ENCODE results near the gene GP5.

GP5 gene

GRCh38 chr3:194434503-194434902 is 35.4 kb upstream of the GP5 start:
- no peak overlapping the region for H3K4me3 ChIP-seq
- no peaks in the 10 kb centered on the region for H3K9me3 ChIP-seq (ENCODE audit: low read depth, low read length)
- H3K36me3 ChIP-seq (ENCODE audit: insufficient read depth, low read length), result peaks cover 94% of the 10 kb centered on the region
- TF ChIP-seq EZH2 (IDR thresholded peaks at IDR 0.05) (no peak), FOXP2 (optimal IDR thresholded peaks at IDR 0.05; ENCODE audit: control extremely low read depth, extremely low read length, insufficient read depth) (no peak)
- H3K9ac ChIP-seq (ENCODE audit: insufficient read length), result no peak overlapping the region
- no peak overlapping the region for H3K27ac ChIP-seq
- no peak for DNase-seq (ENCODE audit: low read depth, low spot score)

GRCh38 chr3:194431554-194431953 is 32.5 kb upstream of the GP5 start:
- DNase-seq (ENCODE audit: low read depth, low spot score), result no peak
- H3K9ac ChIP-seq (ENCODE audit: insufficient read length), result no peak overlapping the region
- TF ChIP-seq FOXP2 (optimal IDR thresholded peaks at IDR 0.05; ENCODE audit: control extremely low read depth, extremely low read length, insufficient read depth), result no peak
- no peak for TF ChIP-seq EZH2 (IDR thresholded peaks at IDR 0.05)
- no peak for TF ChIP-seq POLR2AphosphoS5 (IDR thresholded peaks at IDR 0.05; ENCODE audit: borderline replicate concordance, low read depth, low read length)
- H3K36me3 ChIP-seq (ENCODE audit: insufficient read depth, low read length), result peaks cover 86% of the 10 kb centered on the region
- no peak overlapping the region for H3K27ac ChIP-seq
- H3K4me3 ChIP-seq, result no peak overlapping the region
- no peaks in the 10 kb centered on the region for H3K9me3 ChIP-seq (ENCODE audit: low read depth, low read length)

- H3K36me3 ChIP-seq (ENCODE audit: insufficient read depth, low read length), result peaks cover 77% of the 10 kb centered on the region
- peak overlapping the region; percentile 2; the same call in 1 of the 2 replicates for H3K27ac ChIP-seq
- no peak overlapping the region for H3K4me3 ChIP-seq
- DNase-seq (ENCODE audit: low read depth, low spot score), result no peak
- no peaks in the 10 kb centered on the region for H3K9me3 ChIP-seq (ENCODE audit: low read depth, low read length)
- TF ChIP-seq EZH2 (IDR thresholded peaks at IDR 0.05) (no peak), POLR2AphosphoS5 (IDR thresholded peaks at IDR 0.05; ENCODE audit: borderline replicate concordance, low read depth, low read length) (no peak), FOXP2 (optimal IDR thresholded peaks at IDR 0.05; ENCODE audit: control extremely low read depth, extremely low read length, insufficient read depth) (no peak)
- H3K9ac ChIP-seq (ENCODE audit: insufficient read length), result no peak overlapping the region
Measured at GRCh38 chr3:194425399-194425798, 26.3 kb upstream of the GP5 start.

GRCh38 chr3:194424953-194425352 is 25.9 kb upstream of the GP5 start:
- Histone ChIP-seq H3K4me3 (no peak overlapping the region), H3K36me3 (ENCODE audit: insufficient read depth, low read length) (peaks cover 77% of the 10 kb centered on the region), H3K27ac (peak overlapping the region; percentile 2; the same call in 1 of the 2 replicates), H3K9ac (ENCODE audit: insufficient read length) (no peak overlapping the region), H3K9me3 (ENCODE audit: low read depth, low read length) (no peaks in the 10 kb centered on the region)
- no peak for DNase-seq (ENCODE audit: low read depth, low spot score)
- TF ChIP-seq POLR2AphosphoS5 (IDR thresholded peaks at IDR 0.05; ENCODE audit: borderline replicate concordance, low read depth, low read length) (no peak), EZH2 (IDR thresholded peaks at IDR 0.05) (no peak), FOXP2 (optimal IDR thresholded peaks at IDR 0.05; ENCODE audit: control extremely low read depth, extremely low read length, insufficient read depth) (no peak)

- H3K36me3 ChIP-seq (ENCODE audit: insufficient read depth, low read length), result peaks cover 76% of the 10 kb centered on the region
- no peak overlapping the region for H3K9ac ChIP-seq (ENCODE audit: insufficient read length)
- no peaks in the 10 kb centered on the region for H3K9me3 ChIP-seq (ENCODE audit: low read depth, low read length)
- TF ChIP-seq EZH2 (IDR thresholded peaks at IDR 0.05) (no peak), FOXP2 (optimal IDR thresholded peaks at IDR 0.05; ENCODE audit: control extremely low read depth, extremely low read length, insufficient read depth) (no peak), POLR2AphosphoS5 (IDR thresholded peaks at IDR 0.05; ENCODE audit: borderline replicate concordance, low read depth, low read length) (no peak)
- no peak for DNase-seq (ENCODE audit: low read depth, low spot score)
- no peak overlapping the region for H3K27ac ChIP-seq
- no peak overlapping the region for H3K4me3 ChIP-seq
Measured at GRCh38 chr3:194424373-194424772, 25.3 kb upstream of the GP5 start.

- no peaks in the 10 kb centered on the region for H3K9me3 ChIP-seq (ENCODE audit: low read depth, low read length)
- TF ChIP-seq EZH2 (IDR thresholded peaks at IDR 0.05), result no peak
- TF ChIP-seq POLR2AphosphoS5 (IDR thresholded peaks at IDR 0.05; ENCODE audit: borderline replicate concordance, low read depth, low read length), result no peak
- TF ChIP-seq FOXP2 (optimal IDR thresholded peaks at IDR 0.05; ENCODE audit: control extremely low read depth, extremely low read length, insufficient read depth), result no peak
- no peak overlapping the region for H3K9ac ChIP-seq (ENCODE audit: insufficient read length)
- no peak for DNase-seq (ENCODE audit: low read depth, low spot score)
- no peak overlapping the region for H3K4me3 ChIP-seq
- no peak overlapping the region for H3K27ac ChIP-seq
- peaks cover 78% of the 10 kb centered on the region for H3K36me3 ChIP-seq (ENCODE audit: insufficient read depth, low read length)
Measured at GRCh38 chr3:194423317-194423716, 24.3 kb upstream of the GP5 start.

- no peak overlapping the region for H3K27ac ChIP-seq
- H3K9ac ChIP-seq (ENCODE audit: insufficient read length), result no peak overlapping the region
- DNase-seq (ENCODE audit: low read depth, low spot score), result no peak
- TF ChIP-seq FOXP2 (optimal IDR thresholded peaks at IDR 0.05; ENCODE audit: control extremely low read depth, extremely low read length, insufficient read depth) (no peak), POLR2AphosphoS5 (IDR thresholded peaks at IDR 0.05; ENCODE audit: borderline replicate concordance, low read depth, low read length) (no peak), EZH2 (IDR thresholded peaks at IDR 0.05) (no peak)
- H3K4me3 ChIP-seq, result no peak overlapping the region
- peaks cover 75% of the 10 kb centered on the region for H3K36me3 ChIP-seq (ENCODE audit: insufficient read depth, low read length)
- H3K9me3 ChIP-seq (ENCODE audit: low read depth, low read length), result no peaks in the 10 kb centered on the region
Measured at GRCh38 chr3:194422188-194422587, 23.1 kb upstream of the GP5 start.

- Histone ChIP-seq H3K36me3 (ENCODE audit: insufficient read depth, low read length) (peaks cover 49% of the 10 kb centered on the region), H3K4me3 (no peak overlapping the region), H3K9me3 (ENCODE audit: low read depth, low read length) (no peaks in the 10 kb centered on the region), H3K9ac (ENCODE audit: insufficient read length) (no peak overlapping the region), H3K27ac (no peak overlapping the region)
- DNase-seq (ENCODE audit: low read depth, low spot score), result no peak
- TF ChIP-seq FOXP2 (optimal IDR thresholded peaks at IDR 0.05; ENCODE audit: control extremely low read depth, extremely low read length, insufficient read depth) (no peak), EZH2 (IDR thresholded peaks at IDR 0.05) (no peak), POLR2AphosphoS5 (IDR thresholded peaks at IDR 0.05; ENCODE audit: borderline replicate concordance, low read depth, low read length) (no peak)
Measured at GRCh38 chr3:194418671-194419070, 19.6 kb upstream of the GP5 start.

- no peaks in the 10 kb centered on the region for H3K9me3 ChIP-seq (ENCODE audit: low read depth, low read length)
- H3K4me3 ChIP-seq, result no peak overlapping the region
- TF ChIP-seq FOXP2 (optimal IDR thresholded peaks at IDR 0.05; ENCODE audit: control extremely low read depth, extremely low read length, insufficient read depth) (no peak), POLR2AphosphoS5 (IDR thresholded peaks at IDR 0.05; ENCODE audit: borderline replicate concordance, low read depth, low read length) (no peak), EZH2 (IDR thresholded peaks at IDR 0.05) (no peak)
- H3K36me3 ChIP-seq (ENCODE audit: insufficient read depth, low read length), result peaks cover 42% of the 10 kb centered on the region
- peak overlapping the region; percentile 53; the same call in 1 of the 2 replicates for H3K27ac ChIP-seq
- H3K9ac ChIP-seq (ENCODE audit: insufficient read length), result no peak overlapping the region
- DNase-seq (ENCODE audit: low read depth, low spot score), result no peak
Measured at GRCh38 chr3:194407423-194407822, 8.4 kb upstream of the GP5 start.

All from SK-N-MC (cell line).